Neutrophil (primary cell): ENCODE results near the gene TLE3.

Experiments
- H3K27ac ChIP-seq: fragments of 200-600 bp; sonication (generic); 2 replicates; pipeline ENCODE4 v1.5.1; 2016; ENCODE audit warnings: mild to moderate bottlenecking, moderate library complexity
- H3K27me3 ChIP-seq: fragments of 200-600 bp; sonication (generic); 2 replicates; pipeline ENCODE4 v1.6.0; 2016; ENCODE audit warnings: mild to moderate bottlenecking
- H3K36me3 ChIP-seq: fragments of 200-600 bp; sonication (generic); 2 replicates; pipeline ENCODE4 v1.5.1; 2017
- H3K4me1 ChIP-seq, 2 experiments: fragments of 200-600 bp in 1 of 2; sonication (generic) in 1 of 2; 1 replicate in 1 of 2; 2 replicates in 1 of 2; pipeline versions ENCODE4 v1.5.1 to v1.6.1; 2013 to 2016; ENCODE audit warnings: low read depth in 1 of 2, low read length in 1 of 2, mild to moderate bottlenecking in 1 of 2, moderate library complexity in 1 of 2; ENCODE audit not compliant: control insufficient read depth in 1 of 2, insufficient read depth in 1 of 2
- H3K4me3 ChIP-seq, 2 experiments: fragments of 200-600 bp in 1 of 2; sonication (generic) in 1 of 2; 1 replicate in 1 of 2; 2 replicates in 1 of 2; pipeline ENCODE4 v1.5.1; 2013 to 2016; ENCODE audit warnings: low read depth in 1 of 2, low read length in 1 of 2, mild to moderate bottlenecking in 1 of 2, moderate library complexity in 1 of 2
- H3K9me3 ChIP-seq: fragments of 200-600 bp; sonication (generic); 2 replicates; pipeline ENCODE4 v1.5.1; 2016
- TF ChIP-seq, protein P1 (sequence below): fragments of 200-600 bp; sonication (generic); IDR thresholded peaks from 2 replicates; pipeline ENCODE4 v1.5.1; 2016; ENCODE audit warnings: antibody characterized with exemption

Gene TLE3

DNA sequence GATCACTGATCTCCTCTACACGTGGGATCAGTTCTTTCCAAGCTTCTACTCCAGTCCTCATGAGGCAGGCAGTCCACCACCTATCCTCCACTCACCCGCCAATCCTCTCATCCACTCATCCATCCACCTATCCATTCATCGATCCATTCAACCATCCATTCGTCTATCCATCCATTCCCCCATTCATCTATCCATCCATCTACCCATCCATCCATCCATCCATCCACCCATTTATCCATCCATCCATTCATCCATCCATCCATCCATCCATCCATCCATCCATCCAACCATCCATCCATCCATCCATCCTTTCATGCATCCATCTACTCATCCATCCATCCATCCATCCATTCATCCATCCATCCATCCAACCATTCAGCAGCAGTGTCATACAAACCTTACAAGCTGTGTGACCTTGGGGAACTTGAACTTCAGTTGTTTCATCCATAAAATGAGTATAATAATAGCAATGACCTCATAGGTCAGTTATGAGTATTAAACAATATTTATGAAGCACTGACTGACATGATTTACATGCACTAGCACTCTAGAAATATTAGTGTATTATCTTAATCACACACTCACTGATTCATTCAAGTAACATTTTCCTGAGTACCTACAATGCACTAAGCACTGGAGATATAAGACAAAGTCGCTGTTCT lies 55.0 kb downstream of the TLE3 start:
- Histone ChIP-seq H3K4me1 (no peaks in the 10 kb centered on the region), H3K36me3 (peaks cover 34% of the 10 kb centered on the region), H3K27me3 (no peaks in the 10 kb centered on the region), H3K4me3 (no peak overlapping the region), H3K27ac (no peak overlapping the region), H3K9me3 (no peaks in the 10 kb centered on the region)
- TF ChIP-seq, protein P1, sequence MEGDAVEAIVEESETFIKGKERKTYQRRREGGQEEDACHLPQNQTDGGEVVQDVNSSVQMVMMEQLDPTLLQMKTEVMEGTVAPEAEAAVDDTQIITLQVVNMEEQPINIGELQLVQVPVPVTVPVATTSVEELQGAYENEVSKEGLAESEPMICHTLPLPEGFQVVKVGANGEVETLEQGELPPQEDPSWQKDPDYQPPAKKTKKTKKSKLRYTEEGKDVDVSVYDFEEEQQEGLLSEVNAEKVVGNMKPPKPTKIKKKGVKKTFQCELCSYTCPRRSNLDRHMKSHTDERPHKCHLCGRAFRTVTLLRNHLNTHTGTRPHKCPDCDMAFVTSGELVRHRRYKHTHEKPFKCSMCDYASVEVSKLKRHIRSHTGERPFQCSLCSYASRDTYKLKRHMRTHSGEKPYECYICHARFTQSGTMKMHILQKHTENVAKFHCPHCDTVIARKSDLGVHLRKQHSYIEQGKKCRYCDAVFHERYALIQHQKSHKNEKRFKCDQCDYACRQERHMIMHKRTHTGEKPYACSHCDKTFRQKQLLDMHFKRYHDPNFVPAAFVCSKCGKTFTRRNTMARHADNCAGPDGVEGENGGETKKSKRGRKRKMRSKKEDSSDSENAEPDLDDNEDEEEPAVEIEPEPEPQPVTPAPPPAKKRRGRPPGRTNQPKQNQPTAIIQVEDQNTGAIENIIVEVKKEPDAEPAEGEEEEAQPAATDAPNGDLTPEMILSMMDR, result no peak

DNA sequence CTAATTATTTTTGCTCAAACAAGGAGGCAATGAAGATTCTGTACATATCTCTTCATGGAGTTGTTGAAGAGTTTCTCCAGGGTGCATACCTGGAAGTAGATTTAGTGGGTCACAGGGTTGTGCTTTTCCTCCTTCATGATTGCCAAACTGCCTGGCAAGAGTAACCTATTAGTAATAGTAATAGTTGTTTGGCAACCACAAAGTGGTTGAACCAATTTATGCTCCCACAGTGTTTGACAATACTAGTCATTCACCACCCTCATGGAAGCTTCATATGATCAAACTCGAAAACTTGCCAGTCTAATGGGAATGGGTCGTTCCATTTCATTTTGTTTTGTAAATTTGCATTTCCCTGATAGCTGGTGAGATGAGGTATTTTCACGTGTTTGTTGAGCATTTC lies 57.8 kb downstream of the TLE3 start:
- no peak overlapping the region for H3K27ac ChIP-seq
- no peaks in the 10 kb centered on the region for H3K27me3 ChIP-seq
- TF ChIP-seq, protein P1, result no peak

DNA sequence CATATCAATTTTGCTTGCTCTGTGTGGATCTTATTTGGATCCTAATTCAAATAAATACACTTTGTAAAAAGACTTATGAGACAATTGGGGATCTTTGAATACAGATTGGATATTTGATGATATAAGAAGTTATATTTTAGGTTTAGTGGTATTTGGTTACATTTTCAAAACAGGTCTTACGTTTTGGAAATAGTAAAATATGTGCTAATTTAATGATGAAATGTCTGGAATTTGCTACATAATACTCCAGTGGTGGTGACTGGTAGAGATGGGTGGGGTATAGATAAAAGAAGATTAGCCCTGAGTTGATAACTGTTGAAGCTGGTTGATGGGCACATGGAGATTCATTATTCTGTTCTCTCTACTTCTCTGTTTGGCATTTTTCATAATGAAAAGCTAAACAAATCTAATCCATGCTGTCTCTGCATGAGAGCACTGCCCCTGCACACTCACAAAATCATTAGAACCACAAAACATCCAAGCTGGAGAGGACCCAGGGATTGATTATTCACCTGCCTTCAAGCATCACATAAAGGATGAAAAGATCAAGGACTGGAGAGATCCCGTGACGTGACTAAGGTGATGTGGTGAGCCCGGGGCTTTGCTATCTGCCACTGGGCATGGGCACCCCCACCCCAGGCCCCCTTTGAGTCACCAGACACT lies 58.9 kb downstream of the TLE3 start:
- H3K4me1 ChIP-seq, result no peaks in the 10 kb centered on the region
- no peak overlapping the region for H3K4me3 ChIP-seq
- H3K27ac ChIP-seq, result no peak overlapping the region
- TF ChIP-seq, protein P1, result no peak
- no peaks in the 10 kb centered on the region for H3K9me3 ChIP-seq
- H3K27me3 ChIP-seq, result no peaks in the 10 kb centered on the region
- H3K36me3 ChIP-seq, result peaks cover 3% of the 10 kb centered on the region

More for the DNA sequence above, 57.8 kb downstream of the TLE3 start:
- H3K4me1 ChIP-seq, result no peaks in the 10 kb centered on the region
- H3K4me3 ChIP-seq, result no peak overlapping the region
- no peaks in the 10 kb centered on the region for H3K9me3 ChIP-seq
- H3K36me3 ChIP-seq, result peaks cover 14% of the 10 kb centered on the region

DNA sequence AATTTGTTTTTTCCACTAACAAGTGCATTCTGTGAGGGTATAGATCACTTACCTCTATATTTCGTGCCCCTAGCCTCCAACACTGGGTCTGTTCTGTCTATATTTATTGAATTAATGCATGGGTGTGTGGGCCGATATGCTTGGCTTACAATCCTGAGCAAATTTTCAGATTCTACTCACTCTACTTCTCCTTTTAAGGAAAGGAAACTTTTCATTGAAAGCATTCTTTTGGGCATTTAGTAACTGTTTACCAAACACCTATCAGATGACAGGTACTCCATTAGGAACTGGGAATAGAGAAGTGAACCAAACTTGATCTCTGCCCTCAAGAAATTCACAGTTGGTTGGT lies 60.5 kb downstream of the TLE3 start:
- Histone ChIP-seq H3K27me3 (no peaks in the 10 kb centered on the region), H3K4me3 (no peak overlapping the region), H3K9me3 (no peaks in the 10 kb centered on the region), H3K27ac (no peak overlapping the region), H3K4me1 (no peaks in the 10 kb centered on the region), H3K36me3 (no peaks in the 10 kb centered on the region)
- TF ChIP-seq, protein P1, result no peak

DNA sequence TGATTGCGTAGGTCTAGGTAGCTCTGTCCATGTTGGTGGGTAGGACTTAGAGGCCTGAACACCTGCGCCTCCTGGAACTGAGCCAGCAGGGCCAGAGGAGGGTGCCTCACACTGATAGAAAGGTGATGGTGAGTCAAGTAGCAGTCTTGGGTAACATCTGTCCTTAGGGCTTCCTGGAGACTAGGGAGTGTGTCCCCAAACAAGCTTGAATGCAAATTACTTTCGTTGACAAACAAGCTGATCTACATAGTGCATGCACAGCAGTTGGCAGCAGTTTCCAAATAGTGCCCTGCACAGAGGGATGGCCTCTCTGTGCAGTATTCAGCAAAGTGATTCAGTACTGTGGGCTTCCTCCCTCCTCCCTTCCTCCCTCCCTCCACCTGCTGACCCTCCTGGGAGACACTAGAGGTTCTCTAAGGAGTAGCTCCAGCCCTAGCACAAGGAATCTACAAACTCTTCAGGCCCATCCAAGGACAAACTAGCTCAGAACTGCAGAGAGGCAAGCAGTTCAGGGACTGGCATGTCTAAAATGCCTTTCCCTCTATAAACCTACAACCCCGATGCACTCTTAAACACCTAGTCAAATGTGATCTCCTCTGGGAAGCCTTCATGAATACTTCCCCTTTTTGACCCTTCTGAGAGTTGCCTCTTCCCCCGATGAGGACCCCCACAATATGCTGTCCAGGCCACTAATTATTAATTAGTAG lies 61.0 kb downstream of the TLE3 start:
- TF ChIP-seq, protein P1, result no peak
- H3K4me1 ChIP-seq, result no peaks in the 10 kb centered on the region
- no peaks in the 10 kb centered on the region for H3K9me3 ChIP-seq
- H3K27me3 ChIP-seq, result no peaks in the 10 kb centered on the region
- no peaks in the 10 kb centered on the region for H3K36me3 ChIP-seq
- H3K4me3 ChIP-seq, result no peak overlapping the region
- no peak overlapping the region for H3K27ac ChIP-seq
